OCI-LY3 (cell line): ENCODE data around the gene MUTYH.

ENCODE experiments used
- H2AFZ ChIP-seq: fragments of 200-600, 300-600 bp; shearing (Covaris generic); 2 replicates; pipeline ENCODE4 v1.6.0; 2014; ENCODE audit warnings: antibody characterized with exemption, low read depth, low read length
- H3K27ac ChIP-seq: fragments of 200-600, 300-600 bp; sonication (generic); 2 replicates; pipeline ENCODE4 v1.5.1; 2014; ENCODE audit warnings: mild to moderate bottlenecking, low read length, moderate library complexity, mixed read lengths
- H3K27me3 ChIP-seq: fragments of 200-600, 300-600 bp; sonication (generic); 2 replicates; pipeline ENCODE4 v1.6.1; 2014; ENCODE audit warnings: low read depth, low read length, mixed read lengths
- H3K36me3 ChIP-seq: fragments of 200-600, 300-600 bp; sonication (generic); replicated peaks from 2 replicates; pipeline ENCODE3; 2014; ENCODE audit warnings: low read depth, low read length, mixed read lengths
- H3K4me1 ChIP-seq: fragments of 300-600, 200-600 bp; sonication (generic); 2 replicates; pipeline ENCODE4 v1.6.1; 2014; ENCODE audit warnings: low read length, mixed read lengths
- H3K4me2 ChIP-seq: fragments of 200-600, 300-600 bp; sonication (generic); 2 replicates; pipeline ENCODE4 v1.6.1; 2014; ENCODE audit warnings: low read length, mixed read lengths
- H3K4me3 ChIP-seq: fragments of 300-600, 200-600 bp; sonication (generic); 2 replicates; pipeline ENCODE4 v1.5.1; 2014; ENCODE audit warnings: antibody characterized with exemption, mild to moderate bottlenecking, low read length, moderate library complexity
- H3K79me2 ChIP-seq: fragments of 300-600, 200-600 bp; shearing (Covaris generic); 2 replicates; pipeline ENCODE4 v1.6.1; 2014; ENCODE audit warnings: mild to moderate bottlenecking, low read length, mixed read lengths
- H3K9ac ChIP-seq: fragments of 300-600, 200-600 bp; shearing (Covaris generic); 2 replicates; pipeline ENCODE4 v1.6.0; 2014; ENCODE audit warnings: mild to moderate bottlenecking, low read length, moderate library complexity
- H3K9me3 ChIP-seq: fragments of 200-600, 300-600 bp; shearing (Covaris generic); 2 replicates; pipeline ENCODE4 v1.6.1; 2014; ENCODE audit warnings: low read length, mixed read lengths; ENCODE audit not compliant: insufficient read depth
- H4K20me1 ChIP-seq: fragments of 200-600, 300-600 bp; sonication (generic); 2 replicates; pipeline ENCODE4 v1.6.1; 2016; ENCODE audit warnings: low read length, mixed read lengths; ENCODE audit not compliant: insufficient read depth
- EZH2phosphoT487 ChIP-seq: fragments of 200-600 bp; shearing (Covaris generic); IDR thresholded peaks from 2 replicates; pipeline ENCODE4 v1.6.1; 2018; ENCODE audit warnings: antibody characterized with exemption, mixed run types, low read depth
- TF ChIP-seq, protein P1 (sequence below): fragments of 200-600, 300-600 bp; sonication (generic); IDR thresholded peaks from 2 replicates; pipeline ENCODE4 v1.5.1; 2014; ENCODE audit warnings: antibody characterized with exemption, low read length, low read depth

Gene MUTYH

GRCh38 chr1:45337630-45338325 is 2.5 kb downstream of the MUTYH start:
- Histone ChIP-seq H3K9ac (no peak overlapping the region), H3K4me3 (no peak overlapping the region), H3K79me2 (peaks cover 33% of the 10 kb centered on the region), H3K4me1 (peaks cover 9% of the 10 kb centered on the region), H2AFZ (no peak overlapping the region), H3K27ac (no peak overlapping the region), H3K4me2 (no peak overlapping the region), H3K27me3 (no peaks in the 10 kb centered on the region), H3K36me3 (peaks cover 16% of the 10 kb centered on the region), H3K9me3 (no peaks in the 10 kb centered on the region), H4K20me1 (no peaks in the 10 kb centered on the region)
- no peak for TF ChIP-seq EZH2phosphoT487
- TF ChIP-seq, protein P1, sequence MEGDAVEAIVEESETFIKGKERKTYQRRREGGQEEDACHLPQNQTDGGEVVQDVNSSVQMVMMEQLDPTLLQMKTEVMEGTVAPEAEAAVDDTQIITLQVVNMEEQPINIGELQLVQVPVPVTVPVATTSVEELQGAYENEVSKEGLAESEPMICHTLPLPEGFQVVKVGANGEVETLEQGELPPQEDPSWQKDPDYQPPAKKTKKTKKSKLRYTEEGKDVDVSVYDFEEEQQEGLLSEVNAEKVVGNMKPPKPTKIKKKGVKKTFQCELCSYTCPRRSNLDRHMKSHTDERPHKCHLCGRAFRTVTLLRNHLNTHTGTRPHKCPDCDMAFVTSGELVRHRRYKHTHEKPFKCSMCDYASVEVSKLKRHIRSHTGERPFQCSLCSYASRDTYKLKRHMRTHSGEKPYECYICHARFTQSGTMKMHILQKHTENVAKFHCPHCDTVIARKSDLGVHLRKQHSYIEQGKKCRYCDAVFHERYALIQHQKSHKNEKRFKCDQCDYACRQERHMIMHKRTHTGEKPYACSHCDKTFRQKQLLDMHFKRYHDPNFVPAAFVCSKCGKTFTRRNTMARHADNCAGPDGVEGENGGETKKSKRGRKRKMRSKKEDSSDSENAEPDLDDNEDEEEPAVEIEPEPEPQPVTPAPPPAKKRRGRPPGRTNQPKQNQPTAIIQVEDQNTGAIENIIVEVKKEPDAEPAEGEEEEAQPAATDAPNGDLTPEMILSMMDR, result no peak

- no peak overlapping the region for H3K9ac ChIP-seq
- no peak for TF ChIP-seq EZH2phosphoT487
- TF ChIP-seq, protein P1, result no peak
- H2AFZ ChIP-seq, result no peak overlapping the region
- H3K36me3 ChIP-seq, result peaks cover 11% of the 10 kb centered on the region
- H3K4me1 ChIP-seq, result peaks cover 4% of the 10 kb centered on the region
- no peaks in the 10 kb centered on the region for H4K20me1 ChIP-seq
- H3K4me2 ChIP-seq, result no peak overlapping the region
- H3K79me2 ChIP-seq, result peaks cover 20% of the 10 kb centered on the region
- no peak overlapping the region for H3K4me3 ChIP-seq
- no peak overlapping the region for H3K27ac ChIP-seq
- H3K9me3 ChIP-seq, result no peaks in the 10 kb centered on the region
- H3K27me3 ChIP-seq, result no peaks in the 10 kb centered on the region
Measured at GRCh38 chr1:45335855-45336324, 4.3 kb downstream of the MUTYH start.

GRCh38 chr1:45334308-45335245 is 5.7 kb downstream of the MUTYH start:
- Histone ChIP-seq H3K9ac (no peak overlapping the region), H3K79me2 (peaks cover 10% of the 10 kb centered on the region), H4K20me1 (no peaks in the 10 kb centered on the region), H3K27me3 (no peaks in the 10 kb centered on the region), H3K36me3 (peaks cover 11% of the 10 kb centered on the region), H2AFZ (no peak overlapping the region), H3K9me3 (no peaks in the 10 kb centered on the region), H3K4me1 (peaks cover 3% of the 10 kb centered on the region; the same call in 1 of the 2 replicates), H3K27ac (no peak overlapping the region), H3K4me3 (no peak overlapping the region), H3K4me2 (no peak overlapping the region)
- no peak for TF ChIP-seq EZH2phosphoT487
- TF ChIP-seq, protein P1, result no peak

DNA sequence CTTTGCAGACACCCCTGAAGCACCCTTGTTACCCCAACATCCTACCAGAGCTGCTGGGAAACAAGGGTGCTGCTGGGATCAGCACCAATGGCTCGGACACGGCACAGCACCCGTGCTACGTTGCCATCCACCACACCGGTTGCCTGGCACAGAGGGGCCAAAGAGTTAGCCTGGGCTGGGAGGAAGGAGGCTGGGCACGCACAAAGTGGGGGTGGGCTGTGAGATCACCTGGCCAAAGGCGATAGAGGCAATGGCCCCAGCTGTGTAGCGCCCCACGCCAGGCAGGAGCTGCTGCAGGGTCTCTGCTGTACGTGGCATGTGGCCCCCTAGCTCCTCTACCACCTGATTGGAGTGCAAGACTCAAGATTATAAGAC is 7.9 kb downstream of the MUTYH start:
- Histone ChIP-seq H3K4me1 (no peaks in the 10 kb centered on the region), H3K4me3 (no peak overlapping the region), H3K79me2 (no peaks in the 10 kb centered on the region), H3K27ac (no peak overlapping the region), H3K4me2 (no peak overlapping the region), H3K27me3 (no peaks in the 10 kb centered on the region), H3K9ac (no peak overlapping the region), H4K20me1 (no peaks in the 10 kb centered on the region), H3K36me3 (peaks cover 2% of the 10 kb centered on the region), H3K9me3 (no peaks in the 10 kb centered on the region), H2AFZ (no peak overlapping the region)
- no peak for TF ChIP-seq EZH2phosphoT487
- TF ChIP-seq, protein P1, result no peak
